LNCAP (cell line): ENCODE measurements around the gene AOPEP.

ENCODE experiments used
- CTCF ChIP-seq: fragments of 450-650 bp; IDR thresholded peaks from 2 replicates; pipeline ENCODE4 v1.5.1; 2017; ENCODE audit warnings: mild to moderate bottlenecking

The AOPEP gene

GRCh38 chr9:94802251-94802650 is 75.8 kb downstream of the AOPEP start:
- no peak for TF ChIP-seq CTCF

- TF ChIP-seq CTCF: no peak
These were observed 76.3 kb downstream of the AOPEP start for GRCh38 chr9:94802793-94803192.

- TF ChIP-seq CTCF: no peak
These were observed 77.8 kb downstream of the AOPEP start for GRCh38 chr9:94804316-94804715.

GRCh38 chr9:94805051-94805489 is 78.6 kb downstream of the AOPEP start:
- no peak for TF ChIP-seq CTCF

- TF ChIP-seq CTCF: no peak
These were observed 79.1 kb downstream of the AOPEP start for GRCh38 chr9:94805585-94805984.

GRCh38 chr9:94806307-94806893 is 79.9 kb downstream of the AOPEP start:
- no peak for TF ChIP-seq CTCF

- no peak for TF ChIP-seq CTCF
These were observed 81.1 kb downstream of the AOPEP start for GRCh38 chr9:94807556-94807955.
